ENCODE measurements around the gene PLCL2. TPM values are rescaled to one million over a fixed set of nuclear protein-coding genes. Genes with fewer than 3 reads are reported as not detected.
"Not testable (repeated sequence)": the region's sequence is repeated elsewhere in the genome, so short reads cannot be mapped to it uniquely, and the experiment has no call there.

The PLCL2 gene
- total and polyA plus RNA-seq, 2 donors (not counting 1 experiment from before 2014, with no cell fraction given), result 4.0 to 11.9 TPM

GRCh38 chr3:16950282-16950681, 65.5 kb downstream of the PLCL2 start:
- TF ChIP-seq EZH2 (IDR thresholded peaks at IDR 0.05; ENCODE audit: low read length, missing control alignments), result no peak
- TF ChIP-seq, protein P1, sequence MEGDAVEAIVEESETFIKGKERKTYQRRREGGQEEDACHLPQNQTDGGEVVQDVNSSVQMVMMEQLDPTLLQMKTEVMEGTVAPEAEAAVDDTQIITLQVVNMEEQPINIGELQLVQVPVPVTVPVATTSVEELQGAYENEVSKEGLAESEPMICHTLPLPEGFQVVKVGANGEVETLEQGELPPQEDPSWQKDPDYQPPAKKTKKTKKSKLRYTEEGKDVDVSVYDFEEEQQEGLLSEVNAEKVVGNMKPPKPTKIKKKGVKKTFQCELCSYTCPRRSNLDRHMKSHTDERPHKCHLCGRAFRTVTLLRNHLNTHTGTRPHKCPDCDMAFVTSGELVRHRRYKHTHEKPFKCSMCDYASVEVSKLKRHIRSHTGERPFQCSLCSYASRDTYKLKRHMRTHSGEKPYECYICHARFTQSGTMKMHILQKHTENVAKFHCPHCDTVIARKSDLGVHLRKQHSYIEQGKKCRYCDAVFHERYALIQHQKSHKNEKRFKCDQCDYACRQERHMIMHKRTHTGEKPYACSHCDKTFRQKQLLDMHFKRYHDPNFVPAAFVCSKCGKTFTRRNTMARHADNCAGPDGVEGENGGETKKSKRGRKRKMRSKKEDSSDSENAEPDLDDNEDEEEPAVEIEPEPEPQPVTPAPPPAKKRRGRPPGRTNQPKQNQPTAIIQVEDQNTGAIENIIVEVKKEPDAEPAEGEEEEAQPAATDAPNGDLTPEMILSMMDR (conservative IDR thresholded peaks at IDR 0.05 in 1 of 2, IDR thresholded peaks at IDR 0.05 in 1 of 2; ENCODE audit: low read depth in 1 of 2, low read length in 2 of 2), result no peak
- H3K4me2 ChIP-seq (ENCODE audit: extremely low read depth, insufficient read depth, low read length), result no peak overlapping the region
- no peaks in the 10 kb centered on the region for H4K20me1 ChIP-seq (ENCODE audit: control insufficient read depth, extremely low read depth, insufficient read depth, low read length)
- H2AFZ ChIP-seq (ENCODE audit: low read length), result no peak overlapping the region
- H3K27ac ChIP-seq (ENCODE audit: insufficient read depth, low read length), result no peak overlapping the region
- H3K4me1 ChIP-seq (ENCODE audit: control insufficient read depth, extremely low read depth, insufficient read depth, low read length), result no peaks in the 10 kb centered on the region
- H3K79me2 ChIP-seq (ENCODE audit: control insufficient read depth, insufficient read depth, low read length), result no peaks in the 10 kb centered on the region
- no peak overlapping the region for H3K9ac ChIP-seq (ENCODE audit: insufficient read depth, low read length)
- H3K4me3 ChIP-seq (replicated peaks in 1 of 4; ENCODE audit: control extremely low read depth in 1 of 4, insufficient read depth in 1 of 4, low read depth in 3 of 4, low read length in 4 of 4), result no peak overlapping the region
- no peaks in the 10 kb centered on the region for H3K36me3 ChIP-seq (ENCODE audit: control insufficient read depth, insufficient read depth, low read length)
- H3K9me3 ChIP-seq (ENCODE audit: control insufficient read depth, insufficient read depth, low read depth, low read length), result no peaks in the 10 kb centered on the region
- DNase-seq (ENCODE audit: low read depth in 2 of 2), result no peak
- H3K27me3 ChIP-seq (ENCODE audit: control insufficient read depth, insufficient read depth, low read length), result no peaks in the 10 kb centered on the region

DNA sequence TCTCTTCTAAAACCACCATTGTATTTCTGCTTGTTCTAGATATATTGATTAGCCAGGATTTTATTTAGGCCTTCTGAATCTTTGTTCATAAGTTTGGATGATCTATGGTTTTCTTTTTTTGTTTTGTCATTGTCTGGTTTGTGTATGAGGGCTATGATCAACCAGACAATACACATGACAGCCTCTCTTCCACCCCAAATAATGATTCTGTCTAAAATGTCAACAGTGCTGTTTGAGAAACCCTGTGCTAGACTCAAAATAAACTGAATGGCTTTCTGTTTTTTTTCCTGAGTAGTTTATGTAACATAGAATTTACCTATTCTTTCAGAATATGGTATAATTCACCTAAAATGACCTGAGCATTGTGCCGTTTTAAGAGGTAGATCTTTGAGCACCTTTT, 66.1 kb downstream of the PLCL2 start:
- Histone ChIP-seq H3K36me3 (ENCODE audit: control insufficient read depth, insufficient read depth, low read length) (no peaks in the 10 kb centered on the region), H3K79me2 (ENCODE audit: control insufficient read depth, insufficient read depth, low read length) (no peaks in the 10 kb centered on the region), H4K20me1 (ENCODE audit: control insufficient read depth, extremely low read depth, insufficient read depth, low read length) (no peaks in the 10 kb centered on the region), H3K27me3 (ENCODE audit: control insufficient read depth, insufficient read depth, low read length) (no peaks in the 10 kb centered on the region), H3K4me2 (ENCODE audit: extremely low read depth, insufficient read depth, low read length) (no peak overlapping the region), H3K9me3 (ENCODE audit: control insufficient read depth, insufficient read depth, low read depth, low read length) (no peaks in the 10 kb centered on the region), H3K9ac (ENCODE audit: insufficient read depth, low read length) (no peak overlapping the region), H3K27ac (ENCODE audit: insufficient read depth, low read length) (no peak overlapping the region), H2AFZ (ENCODE audit: low read length) (no peak overlapping the region), H3K4me1 (ENCODE audit: control insufficient read depth, extremely low read depth, insufficient read depth, low read length) (no peaks in the 10 kb centered on the region), H3K4me3 (replicated peaks in 1 of 4; ENCODE audit: control extremely low read depth in 1 of 4, insufficient read depth in 1 of 4, low read depth in 3 of 4, low read length in 4 of 4) (no peak overlapping the region)
- TF ChIP-seq, protein P1 (conservative IDR thresholded peaks at IDR 0.05 in 1 of 2, IDR thresholded peaks at IDR 0.05 in 1 of 2; ENCODE audit: low read depth in 1 of 2, low read length in 2 of 2), result no peak
- no peak for TF ChIP-seq EZH2 (IDR thresholded peaks at IDR 0.05; ENCODE audit: low read length, missing control alignments)
- DNase-seq (ENCODE audit: low read depth in 2 of 2), result no peak

DNA sequence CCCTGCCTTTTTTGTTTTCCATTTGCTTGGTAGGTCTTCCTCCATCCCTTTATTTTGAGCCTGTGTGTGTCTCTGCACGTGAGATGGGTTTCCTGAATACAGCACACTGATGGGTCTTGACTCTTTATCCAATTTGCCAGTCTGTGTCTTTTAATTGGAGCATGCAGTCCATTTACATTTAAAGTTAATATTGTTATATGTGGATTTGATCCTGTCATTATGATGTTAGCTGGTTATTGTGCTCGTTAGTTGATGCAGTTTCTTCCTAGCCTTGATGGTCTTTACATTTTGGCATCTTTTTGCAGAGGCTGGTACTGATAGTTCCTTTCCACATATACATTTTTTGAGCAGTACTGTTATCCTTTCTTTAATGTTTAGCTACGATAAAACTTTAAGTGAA, 73.1 kb downstream of the PLCL2 start:
- H3K4me3 ChIP-seq (replicated peaks in 1 of 4; ENCODE audit: control extremely low read depth in 1 of 4, insufficient read depth in 1 of 4, low read depth in 3 of 4, low read length in 4 of 4); DNase-seq (ENCODE audit: low read depth in 2 of 2); H3K79me2 ChIP-seq (ENCODE audit: control insufficient read depth, insufficient read depth, low read length); H2AFZ ChIP-seq (ENCODE audit: low read length); H3K36me3 ChIP-seq (ENCODE audit: control insufficient read depth, insufficient read depth, low read length); H3K4me1 ChIP-seq (ENCODE audit: control insufficient read depth, extremely low read depth, insufficient read depth, low read length); H3K9ac ChIP-seq (ENCODE audit: insufficient read depth, low read length); H4K20me1 ChIP-seq (ENCODE audit: control insufficient read depth, extremely low read depth, insufficient read depth, low read length); H3K27me3 ChIP-seq (ENCODE audit: control insufficient read depth, insufficient read depth, low read length); H3K27ac ChIP-seq (ENCODE audit: insufficient read depth, low read length); H3K4me2 ChIP-seq (ENCODE audit: extremely low read depth, insufficient read depth, low read length); H3K9me3 ChIP-seq (ENCODE audit: control insufficient read depth, insufficient read depth, low read depth, low read length): not testable (repeated sequence)
